Measurements from ENCODE around the gene USH1C.

The USH1C gene

GRCh38 chr11:17570034-17570433 lies 25.8 kb upstream of the USH1C start:
- DNase-seq (ENCODE audit: low read depth): no peak

- no peak for DNase-seq (ENCODE audit: low read depth)
Observed at GRCh38 chr11:17568944-17569343, 24.7 kb upstream of the USH1C start.

GRCh38 chr11:17564687-17565042 lies 20.4 kb upstream of the USH1C start:
- DNase-seq (ENCODE audit: low read depth): no peak

- no peak for DNase-seq (ENCODE audit: low read depth)
Observed at GRCh38 chr11:17563961-17564686, 19.9 kb upstream of the USH1C start.

GRCh38 chr11:17563231-17563646 lies 19.0 kb upstream of the USH1C start:
- no peak for DNase-seq (ENCODE audit: low read depth)

- no peak for DNase-seq (ENCODE audit: low read depth)
Observed at GRCh38 chr11:17561526-17561925, 17.3 kb upstream of the USH1C start.

GRCh38 chr11:17561111-17561415 lies 16.8 kb upstream of the USH1C start:
- DNase-seq (ENCODE audit: low read depth): no peak

- no peak for DNase-seq (ENCODE audit: low read depth)
Observed at GRCh38 chr11:17560281-17561110, 16.3 kb upstream of the USH1C start.

- DNase-seq (ENCODE audit: low read depth): no peak
Observed at GRCh38 chr11:17559341-17560087, 15.3 kb upstream of the USH1C start.

GRCh38 chr11:17558916-17559315 lies 14.7 kb upstream of the USH1C start:
- DNase-seq (ENCODE audit: low read depth): no peak

- DNase-seq (ENCODE audit: low read depth): no peak
Observed at GRCh38 chr11:17558025-17558780, 14.0 kb upstream of the USH1C start.

- no peak for DNase-seq (ENCODE audit: low read depth)
Observed at GRCh38 chr11:17556999-17557398, 12.8 kb upstream of the USH1C start.

- DNase-seq (ENCODE audit: low read depth): no peak
Observed at GRCh38 chr11:17554487-17554886, 10.3 kb upstream of the USH1C start.

- no peak for DNase-seq (ENCODE audit: low read depth)
Observed at GRCh38 chr11:17553249-17553546, 9.0 kb upstream of the USH1C start.

- DNase-seq (ENCODE audit: low read depth): no peak
Observed at GRCh38 chr11:17552392-17553248, 8.4 kb upstream of the USH1C start.

GRCh38 chr11:17552041-17552355 lies 7.8 kb upstream of the USH1C start:
- no peak for DNase-seq (ENCODE audit: low read depth)

- DNase-seq (ENCODE audit: low read depth): no peak
Observed at GRCh38 chr11:17551347-17552040, 7.3 kb upstream of the USH1C start.

- DNase-seq (ENCODE audit: low read depth): no peak
Observed at GRCh38 chr11:17550450-17551346, 6.5 kb upstream of the USH1C start.

- DNase-seq (ENCODE audit: low read depth): no peak
Observed at GRCh38 chr11:17548444-17548843, 4.2 kb upstream of the USH1C start.

GRCh38 chr11:17547932-17548331 lies 3.7 kb upstream of the USH1C start:
- no peak for DNase-seq (ENCODE audit: low read depth)

All from stimulated activated CD8-positive, alpha-beta memory T cell treated with anti-CD3 and anti-CD28 coated beads, Interleukin-7, amount 100 ng/mL, for 24 hours (primary cell).